IMR-90 (cell line): ENCODE results near the gene PHOSPHO1. TPM values are rescaled to one million over a fixed set of nuclear protein-coding genes. Genes with fewer than 3 reads are reported as not detected.

Experiments
- ATAC-seq: fragments of 200-7000 bp; cut with Tn5 transposase; 2 replicates; pipeline ENCODE4 v1.9.1; 2020; ENCODE audit warnings: low read depth, mild to moderate bottlenecking, moderate library complexity
- BruUV-seq: library from RNA; stranded (reverse); fragments of 400-500 nt; replicated peaks from 2 replicates; lab custom pipeline; 2021; lab: Mats Ljungman, UMichigan
- CTCF ChIA-PET: fragments of 300-600 bp; formaldehyde crosslinking; extraction: SDS; loops from one replicate; lab custom pipeline; 2021; ENCODE audit warnings: antibody characterized with exemption; lab: Yijun Ruan, JAX
- POLR2A ChIA-PET: fragments of 300-600 bp; sonication (Branson Sonifier 250); formaldehyde crosslinking; loops from one replicate; lab custom pipeline; 2022; ENCODE audit warnings: antibody characterized with exemption; ENCODE audit not compliant: unreplicated experiment; lab: Charles Lee
- DNase-seq: peaks from one replicate; pipeline ENCODE4 v3.0.0; 2013
- H2AFZ ChIP-seq: replicated peaks from 2 replicates; pipeline ENCODE3; 2013; ENCODE audit warnings: low read length, mild to moderate bottlenecking; ENCODE audit not compliant: poor library complexity
- H2AK5ac ChIP-seq: 2 replicates; pipeline ENCODE4 v1.6.1; 2013; ENCODE audit warnings: low read depth, low read length, inconsistent platforms
- H2AK9ac ChIP-seq: replicated peaks from 2 replicates; pipeline ENCODE3; 2013; ENCODE audit warnings: mild to moderate bottlenecking, low read depth, low read length, moderate library complexity; ENCODE audit not compliant: poor library complexity
- H2BK120ac ChIP-seq: 2 replicates; pipeline ENCODE4 v1.6.1; 2013; ENCODE audit warnings: low read depth, low read length, inconsistent platforms
- H2BK15ac ChIP-seq: 3 replicates; pipeline ENCODE4 v1.6.1; 2013; ENCODE audit warnings: low read depth, low read length, inconsistent platforms
- H2BK20ac ChIP-seq: 2 replicates; pipeline ENCODE4 v1.6.1; 2013; ENCODE audit warnings: low read depth, mild to moderate bottlenecking, inconsistent platforms, low read length, moderate library complexity
- H2BK5ac ChIP-seq: 2 replicates; pipeline ENCODE4 v1.6.1; 2013; ENCODE audit warnings: mild to moderate bottlenecking, low read depth, low read length, inconsistent platforms; ENCODE audit not compliant: poor library complexity, severe bottlenecking
- H3K14ac ChIP-seq: replicated peaks from 2 replicates; pipeline ENCODE4 v1.6.1; 2013; ENCODE audit warnings: low read depth, low read length, inconsistent platforms
- H3K18ac ChIP-seq: 2 replicates; pipeline ENCODE4 v1.6.1; 2013; ENCODE audit warnings: low read depth, low read length, control low read depth
- H3K23ac ChIP-seq: 2 replicates; pipeline ENCODE4 v1.6.1; 2013; ENCODE audit warnings: low read depth, low read length, inconsistent platforms
- H3K27ac ChIP-seq: 2 replicates; pipeline ENCODE4 v1.5.1; 2013; ENCODE audit warnings: mild to moderate bottlenecking, control low read depth, low read length; ENCODE audit not compliant: insufficient read depth
- H3K27me3 ChIP-seq: 2 replicates; pipeline ENCODE4 v1.6.1; 2013; ENCODE audit warnings: low read length; ENCODE audit not compliant: control insufficient read depth, insufficient read depth
- H3K36me3 ChIP-seq: 2 replicates; pipeline ENCODE4 v1.6.1; 2013; ENCODE audit warnings: low read length, mixed read lengths; ENCODE audit not compliant: control insufficient read depth, insufficient read depth
- H3K4ac ChIP-seq: 2 replicates; pipeline ENCODE4 v1.6.1; 2013; ENCODE audit warnings: low read depth, low read length, inconsistent platforms
- H3K4me1 ChIP-seq: 2 replicates; pipeline ENCODE4 v1.6.1; 2013; ENCODE audit warnings: low read length, mixed read lengths; ENCODE audit not compliant: control insufficient read depth, insufficient read depth
- H3K4me2 ChIP-seq: 2 replicates; pipeline ENCODE4 v1.6.1; 2013; ENCODE audit warnings: low read depth, mild to moderate bottlenecking, control low read depth, low read length, moderate library complexity
- H3K4me3 ChIP-seq: 2 replicates; pipeline ENCODE4 v1.5.1; 2013; ENCODE audit warnings: low read depth, mild to moderate bottlenecking, control low read depth, low read length, moderate library complexity; ENCODE audit not compliant: insufficient read depth
- H3K56ac ChIP-seq: 2 replicates; pipeline ENCODE4 v1.6.1; 2013; ENCODE audit warnings: low read length, inconsistent platforms; ENCODE audit not compliant: insufficient read depth; ENCODE audit errors: extremely low read depth
- H3K79me1 ChIP-seq, 2 experiments: 2 replicates each; pipeline ENCODE4 v1.6.1; 2013; ENCODE audit warnings: low read length in 2 of 2, inconsistent platforms in 1 of 2, low read depth in 1 of 2
- H3K9ac ChIP-seq: 2 replicates; pipeline ENCODE4 v1.6.1; 2013; ENCODE audit warnings: low read depth, low read length, control low read depth
- H3K9me1 ChIP-seq: 2 replicates; pipeline ENCODE4 v1.6.1; 2013; ENCODE audit warnings: low read length, inconsistent platforms; ENCODE audit not compliant: insufficient read depth
- H3K9me3 ChIP-seq: 2 replicates; pipeline ENCODE4 v1.6.1; 2013; ENCODE audit warnings: low read length; ENCODE audit not compliant: control insufficient read depth, insufficient read depth
- H4K20me1 ChIP-seq: 2 replicates; pipeline ENCODE4 v1.6.1; 2013; ENCODE audit warnings: low read length, inconsistent platforms; ENCODE audit not compliant: insufficient read depth
- H4K5ac ChIP-seq: 2 replicates; pipeline ENCODE4 v1.6.1; 2013; ENCODE audit warnings: mild to moderate bottlenecking, low read depth, low read length, control low read depth
- H4K8ac ChIP-seq, 2 experiments: 2 replicates each; pipeline ENCODE4 v1.6.1; 2013; ENCODE audit warnings: low read depth in 2 of 2, low read length in 2 of 2, control low read depth in 1 of 2, inconsistent platforms in 1 of 2
- H4K91ac ChIP-seq: 2 replicates; pipeline ENCODE4 v1.6.1; 2013; ENCODE audit warnings: low read depth, low read length, inconsistent platforms; ENCODE audit not compliant: insufficient read depth
- BHLHE40 ChIP-seq: fragments of 150-350 bp; IDR thresholded peaks from 2 replicates; pipeline ENCODE4 v1.6.1; 2016; ENCODE audit warnings: mild to moderate bottlenecking, low read depth, low read length
- CEBPB ChIP-seq: IDR thresholded peaks from 2 replicates; pipeline ENCODE4 v1.6.1; 2012; ENCODE audit warnings: low read depth, low read length, improper control_type of control experiment
- CHD1 ChIP-seq: IDR thresholded peaks from 2 replicates; pipeline ENCODE4 v1.6.1; 2012; ENCODE audit warnings: low read depth, low read length, improper control_type of control experiment
- CTCF ChIP-seq: conservative IDR thresholded peaks from 2 replicates; pipeline ENCODE4 v1.5.1; 2012; ENCODE audit warnings: mild to moderate bottlenecking, low read depth, low read length, improper control_type of control experiment
- ELK1 ChIP-seq: fragments of 150-350 bp; IDR thresholded peaks from 2 replicates; pipeline ENCODE4 v1.6.1; 2016; ENCODE audit warnings: low read depth, mild to moderate bottlenecking, low read length, moderate library complexity, borderline replicate concordance
- FOS ChIP-seq: fragments of 150-350 bp; IDR thresholded peaks from 2 replicates; pipeline ENCODE4 v1.6.1; 2016; ENCODE audit warnings: low read depth, low read length
- MAFK ChIP-seq: IDR thresholded peaks from 2 replicates; pipeline ENCODE4 v1.6.1; 2012; ENCODE audit warnings: low read depth, low read length, improper control_type of control experiment
- MAZ ChIP-seq: IDR thresholded peaks from 2 replicates; pipeline ENCODE4 v1.6.1; 2012; ENCODE audit warnings: low read depth, mild to moderate bottlenecking, low read length, improper control_type of control experiment, moderate library complexity, borderline replicate concordance
- MXI1 ChIP-seq: IDR thresholded peaks from 2 replicates; pipeline ENCODE4 v1.6.1; 2012; ENCODE audit warnings: low read depth, mild to moderate bottlenecking, low read length, moderate library complexity, borderline replicate concordance
- NFE2L2 ChIP-seq: fragments of 150-350 bp; IDR thresholded peaks from 2 replicates; pipeline ENCODE4 v1.6.1; 2016; ENCODE audit warnings: low read depth, mild to moderate bottlenecking, low read length
- POLR2A ChIP-seq: IDR thresholded peaks from 2 replicates; pipeline ENCODE4 v1.6.1; 2012; ENCODE audit warnings: mild to moderate bottlenecking, low read depth, low read length
- RAD21 ChIP-seq: IDR thresholded peaks from 2 replicates; pipeline ENCODE4 v1.6.1; 2012; ENCODE audit warnings: low read length, improper control_type of control experiment
- RCOR1 ChIP-seq: IDR thresholded peaks from 2 replicates; pipeline ENCODE4 v1.6.1; 2012; ENCODE audit warnings: mild to moderate bottlenecking, low read length, improper control_type of control experiment; ENCODE audit not compliant: insufficient replicate concordance
- RFX5 ChIP-seq: IDR thresholded peaks from 2 replicates; pipeline ENCODE4 v1.8.0; 2012; ENCODE audit warnings: low read depth, mild to moderate bottlenecking, low read length, moderate library complexity
- SMC3 ChIP-seq: fragments of 150-350 bp; IDR thresholded peaks from 2 replicates; pipeline ENCODE4 v1.6.1; 2016; ENCODE audit warnings: low read depth, mild to moderate bottlenecking, antibody characterized with exemption, low read length, moderate library complexity
- USF2 ChIP-seq: fragments of 150-350 bp; IDR thresholded peaks from 2 replicates; pipeline ENCODE4 v1.6.1; 2017; ENCODE audit warnings: mild to moderate bottlenecking, antibody characterized with exemption, low read length, low read depth
- WGBS, 2 experiments: methylation state at CpG; one replicate each; pipeline versions ENCODE4 v1.1.5 to v1.1.7; 2013; ENCODE audit warnings: missing lambda C conversion rate in 2 of 2; ENCODE audit not compliant: insufficient read length in 1 of 2; ENCODE audit errors: extremely low coverage in 2 of 2; 5-methylcytosine and 5-hydroxymethylcytosine counted together
- dilution Hi-C: fragments of 300-500 bp; cut with HindIII; formaldehyde crosslinking; loops from one replicate; pipeline ENCODE4 v1.14.3; 2018; ENCODE audit warnings: low sequenced_read_pairs; ENCODE audit not compliant: unreplicated experiment
- in situ Hi-C: fragments of 300-500 bp; cut with MboI; formaldehyde crosslinking; loops from 3 replicates; pipeline ENCODE4 v1.14.3; 2019; ENCODE audit warnings: low sequenced_read_pairs, inconsistent platforms, mixed read lengths
- intact Hi-C: fragments of 100-400 bp; cut with micrococcal nuclease; formaldehyde crosslinking; loops from 2 replicates; pipeline ENCODE4 v1.10.0; 2022
- polyA plus RNA-seq, 3 experiments: library from polyadenylated mRNA; depleted of rRNA; stranded (reverse); fragments of >200 nt; gene quantifications; 2 replicates each; pipeline ENCODE4 v1.2.3, GENCODE V29; 2012; ENCODE audit warnings: low replicate concordance in 1 of 3
- total RNA-seq: library from RNA; depleted of rRNA; stranded (reverse); fragments of >200 nt; gene quantifications from 2 replicates; pipeline ENCODE4 v1.2.3, GENCODE V29; 2012

The PHOSPHO1 gene
- total and polyA plus RNA-seq, 2 of the 4 experiments (the other 2 are of a cell fraction): under 0.01 to 0.48 TPM

DNA sequence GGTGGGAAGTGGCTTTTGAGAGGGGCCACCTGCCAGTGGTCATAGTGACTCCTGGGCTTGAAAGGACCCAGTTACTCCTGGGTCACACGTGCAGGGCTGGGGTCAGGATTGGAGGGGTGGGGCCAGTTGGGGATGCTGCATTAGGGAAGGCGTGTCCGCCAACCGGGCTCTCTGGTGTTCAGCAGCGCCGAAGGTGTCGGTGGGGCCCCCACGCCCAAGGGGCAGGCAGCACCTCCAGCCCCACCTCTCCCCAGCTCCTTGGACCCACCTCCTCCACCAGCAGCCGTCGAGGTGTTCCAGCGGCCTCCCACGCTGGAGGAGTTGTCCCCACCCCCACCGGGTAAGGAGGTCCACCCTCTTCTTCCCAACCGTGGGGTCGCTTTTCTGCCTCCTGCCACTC lies 10.6 kb downstream of the PHOSPHO1 start:
- Histone ChIP-seq H3K4ac (no peak overlapping the region), H3K4me3 (no peak overlapping the region), H2BK20ac (no peak overlapping the region), H3K9me1 (no peaks in the 10 kb centered on the region), H3K9ac (no peak overlapping the region), H3K36me3 (no peaks in the 10 kb centered on the region), H2BK5ac (no peak overlapping the region), H2BK15ac (no peak overlapping the region), H3K27me3 (peaks cover 30% of the 10 kb centered on the region), H4K91ac (no peak overlapping the region), H3K9me3 (no peaks in the 10 kb centered on the region), H3K4me1 (no peaks in the 10 kb centered on the region; the same call in 1 of the 2 replicates), H3K79me1 (no peaks in the 10 kb centered on the region), H3K27ac (no peak overlapping the region), H3K4me2 (no peak overlapping the region), H2BK120ac (no peak overlapping the region), H3K56ac (no peak overlapping the region), H3K14ac (no peak overlapping the region), H4K5ac (no peak overlapping the region), H3K23ac (no peak overlapping the region), H3K18ac (no peak overlapping the region), H2AFZ (no peak overlapping the region), H2AK5ac (no peak overlapping the region), H4K8ac (no peak overlapping the region), H2AK9ac (no peak overlapping the region), H4K20me1 (no peaks in the 10 kb centered on the region)
- in situ Hi-C loops (no loop called here), intact Hi-C loops (no loop called here), dilution Hi-C loops (no loop called here)
- ChIA-PET POLR2A (no interaction called here), CTCF (no interaction called here)
- WGBS, 2 experiments: no CpG with 5 or more reads among the region's 15 CpGs
- TF ChIP-seq RAD21 (no peak), ELK1 (no peak), MAFK (no peak), MAZ (no peak), MXI1 (no peak), CHD1 (no peak), RFX5 (no peak), RCOR1 (no peak), FOS (no peak), CTCF (no peak), USF2 (no peak), NFE2L2 (no peak), CEBPB (no peak), SMC3 (no peak), BHLHE40 (no peak), POLR2A (no peak)
- DNase-seq (no peak), ATAC-seq (no peak)
- BruUV-seq: no TSS peak
